HG03095 (cell line): ENCODE results near the gene SCAPER.
"Not testable (repeated sequence)": the region's sequence is repeated elsewhere in the genome, so short reads cannot be mapped to it uniquely, and the experiment has no call there.

ENCODE experiments used
- ATAC-seq: cut with Tn5 transposase; IDR thresholded peaks from one replicate; pipeline ENCODE4 v1.9.1; 2021; ENCODE audit warnings: moderate library complexity; ENCODE audit not compliant: unreplicated experiment

Gene SCAPER

DNA sequence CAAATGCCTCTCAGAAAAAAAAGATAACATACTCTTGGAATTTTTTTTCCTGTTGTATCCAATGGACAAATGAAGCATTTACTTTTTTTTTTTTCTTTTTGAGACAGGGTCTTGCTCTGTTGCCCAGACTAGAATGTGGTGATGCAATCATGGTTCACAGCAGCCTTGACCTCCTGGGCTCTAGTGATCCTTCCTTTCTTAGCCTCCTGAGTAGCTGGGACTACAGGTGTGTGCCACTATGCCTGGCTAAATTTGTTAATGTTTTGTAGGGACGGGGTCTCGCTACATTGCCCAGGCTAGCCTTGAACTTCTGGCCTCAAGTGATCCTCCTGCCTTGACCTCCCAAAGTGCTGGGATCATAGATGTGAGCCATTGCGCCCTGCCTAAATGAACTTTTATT lies 401.3 kb downstream of the SCAPER start:
- no peak for ATAC-seq

DNA sequence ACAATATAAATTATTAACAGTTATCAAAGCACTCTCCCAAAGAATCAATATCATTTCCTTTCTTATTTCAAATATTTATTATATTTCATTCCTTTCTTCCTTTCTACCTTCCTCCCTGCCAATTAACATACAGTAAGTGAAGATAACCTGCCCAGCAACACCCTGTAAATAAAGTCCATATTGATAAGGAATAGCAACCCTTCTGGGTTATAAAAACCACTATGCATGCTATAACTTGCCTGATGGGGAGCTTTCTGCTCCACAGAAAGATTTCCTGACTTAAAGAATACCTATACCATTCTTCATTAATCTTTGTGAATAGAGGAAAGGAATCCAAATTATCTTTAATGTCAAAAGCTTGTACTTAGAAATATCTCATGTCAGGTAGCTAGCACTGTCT lies 402.0 kb downstream of the SCAPER start:
- ATAC-seq = no peak

DNA sequence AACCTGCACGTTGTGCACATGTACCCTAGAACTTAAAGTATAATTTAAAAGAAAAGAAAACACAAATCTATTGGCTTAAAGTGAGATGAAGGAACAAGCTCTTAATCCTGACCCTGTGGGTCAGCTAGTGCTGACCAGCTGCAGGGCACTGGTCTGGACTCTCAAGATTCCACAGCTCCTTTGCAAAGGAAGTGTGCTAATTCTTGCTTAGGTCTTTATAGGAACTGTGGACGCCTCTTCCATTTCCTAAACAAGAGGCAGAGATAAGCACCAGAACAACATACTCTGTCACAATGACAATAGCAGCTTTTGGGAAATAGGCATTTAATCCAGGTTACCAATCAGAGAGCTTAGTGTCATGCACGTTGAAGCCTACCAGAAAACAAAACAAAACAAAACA lies 402.5 kb downstream of the SCAPER start:
- ATAC-seq = no peak

GRCh38 chr15:76502185-76502584 lies 403.0 kb downstream of the SCAPER start:
- ATAC-seq = not testable (repeated sequence)

GRCh38 chr15:76501726-76502125 lies 403.4 kb downstream of the SCAPER start:
- ATAC-seq = no peak

DNA sequence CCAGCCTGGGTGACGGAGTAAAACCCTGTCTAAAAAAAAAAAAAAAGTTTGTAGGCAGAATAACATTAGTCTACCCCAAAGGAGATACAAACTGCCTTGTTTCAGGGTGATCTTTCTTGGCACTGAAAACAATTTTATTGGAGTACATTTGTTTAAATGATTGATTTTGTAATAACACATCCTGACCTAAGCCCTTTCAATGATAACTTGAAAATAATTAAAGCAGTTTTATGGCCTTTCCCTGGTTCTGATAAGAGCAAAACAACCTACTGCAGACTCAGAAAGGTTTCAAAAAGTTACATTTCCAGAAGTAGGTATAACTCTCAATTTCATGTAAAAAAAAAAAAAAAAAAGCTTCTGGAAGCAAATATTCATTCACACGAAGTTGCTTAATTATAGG lies 404.1 kb downstream of the SCAPER start:
- no peak for ATAC-seq

GRCh38 chr15:76495487-76495886 lies 409.7 kb downstream of the SCAPER start:
- no peak for ATAC-seq

DNA sequence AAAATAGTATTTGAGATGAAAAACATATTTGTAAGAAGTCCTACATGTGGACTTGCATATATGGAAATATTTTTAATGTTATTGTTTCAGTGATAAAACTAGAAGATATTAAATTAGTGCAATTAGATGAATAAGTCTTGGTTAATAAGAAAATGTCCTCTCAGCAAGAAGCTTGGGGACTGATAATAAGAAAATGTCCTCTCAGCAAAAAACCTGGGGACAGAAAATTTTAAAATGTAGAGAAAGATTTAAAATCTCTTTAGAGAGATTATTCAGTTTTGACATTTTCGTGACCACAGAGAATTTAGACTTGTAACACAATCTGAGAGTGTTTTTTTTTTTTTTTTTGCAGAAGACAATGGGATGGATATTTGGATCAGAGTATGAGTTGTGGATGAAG lies 412.6 kb downstream of the SCAPER start:
- ATAC-seq = no peak

GRCh38 chr15:76483752-76484151 lies 421.4 kb downstream of the SCAPER start:
- no peak for ATAC-seq

DNA sequence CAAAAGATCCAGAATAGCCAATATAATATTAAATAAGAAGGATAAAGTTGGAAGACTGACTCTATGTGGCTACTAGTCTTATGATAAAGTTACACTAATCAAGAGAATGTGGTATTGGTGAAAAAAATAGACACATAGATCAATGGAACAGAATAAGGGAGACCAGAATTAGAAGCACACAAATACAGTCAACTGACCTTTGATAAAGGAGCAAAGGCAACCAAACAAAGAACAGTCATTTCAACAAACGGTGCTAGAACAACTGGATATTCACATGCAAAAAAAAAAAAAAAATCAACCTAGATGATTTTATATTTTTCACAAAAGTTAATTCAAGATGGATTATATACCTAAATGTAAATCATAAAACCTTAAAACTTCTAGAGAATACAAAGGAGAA lies 422.1 kb downstream of the SCAPER start:
- no peak for ATAC-seq

DNA sequence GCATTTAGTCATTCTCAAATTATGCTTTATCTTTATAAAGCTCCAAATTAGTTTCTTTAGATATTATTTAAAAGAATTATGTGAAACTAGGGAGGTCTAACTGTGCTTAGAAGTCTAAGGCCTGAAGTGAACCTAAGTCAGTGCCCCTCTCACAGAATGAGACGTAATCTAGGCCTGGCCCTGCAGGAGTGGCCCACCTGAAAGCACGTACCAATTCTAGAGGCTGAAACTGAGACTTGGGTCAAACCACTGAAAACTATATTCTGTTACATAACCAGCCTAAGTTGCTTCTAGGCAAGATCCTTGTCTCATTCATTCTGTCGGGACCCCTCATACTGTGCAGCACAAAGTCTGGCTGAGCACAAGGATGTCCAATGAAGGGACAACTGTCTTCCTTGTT lies 424.9 kb downstream of the SCAPER start:
- ATAC-seq = no peak

DNA sequence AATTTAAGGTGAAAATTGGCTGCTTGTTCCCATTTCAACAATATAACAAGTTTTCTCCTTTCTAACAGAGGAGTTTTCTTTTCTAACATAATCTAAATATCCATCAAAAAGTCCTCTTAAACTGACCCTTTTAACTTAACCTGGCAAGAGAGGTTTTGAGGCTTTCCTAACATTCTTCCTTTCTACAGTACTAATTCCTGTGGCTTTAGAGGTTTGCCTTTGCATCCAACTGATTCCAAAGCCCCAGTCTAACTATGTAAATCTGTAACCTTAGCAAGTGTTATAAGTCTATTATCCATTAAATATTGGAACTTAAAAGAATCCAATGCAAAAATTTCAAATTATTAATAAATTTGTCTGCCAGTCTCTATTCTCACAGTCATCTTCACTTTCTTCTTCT lies 434.4 kb downstream of the SCAPER start:
- no peak for ATAC-seq

DNA sequence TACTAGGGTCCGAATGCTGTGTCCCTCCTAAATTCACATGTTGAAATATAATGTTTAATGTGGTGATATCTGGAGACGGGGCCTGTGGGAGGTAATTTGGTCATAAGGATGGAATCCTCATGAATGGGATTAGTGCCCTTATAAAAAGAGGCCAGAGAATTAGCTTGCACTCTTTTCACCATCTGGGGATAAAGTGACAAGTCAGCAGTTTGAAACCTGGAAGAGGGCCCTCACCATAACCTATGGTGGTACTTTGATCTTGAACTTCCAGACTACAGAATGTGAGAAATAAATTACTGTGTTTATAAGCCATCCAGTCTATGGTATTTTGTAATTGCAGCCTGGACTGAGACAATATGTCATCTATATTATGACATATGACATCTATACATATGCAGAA lies 436.4 kb downstream of the SCAPER start:
- ATAC-seq = no peak

- no peak for ATAC-seq
Measured at GRCh38 chr15:76467136-76467535, 438.0 kb downstream of the SCAPER start.

DNA sequence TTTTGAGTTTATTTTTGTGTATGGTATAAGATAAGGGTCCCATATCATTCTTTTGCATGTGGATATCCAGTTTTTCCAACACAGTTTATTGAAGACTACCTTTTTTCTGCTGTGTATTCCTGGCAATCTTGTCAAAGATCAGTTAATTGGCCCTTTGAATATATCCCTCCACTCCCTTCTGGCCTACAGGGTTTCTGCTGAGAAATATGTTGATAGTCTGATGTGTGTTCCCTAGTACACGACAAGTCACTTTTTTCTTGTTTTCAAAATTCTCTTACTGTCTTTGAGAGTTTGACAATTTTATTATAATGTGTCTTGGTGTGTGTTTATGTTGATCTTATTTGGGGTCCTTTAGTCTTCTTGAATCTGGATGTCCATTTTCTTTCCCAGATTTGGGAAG lies 439.4 kb downstream of the SCAPER start:
- no peak for ATAC-seq

DNA sequence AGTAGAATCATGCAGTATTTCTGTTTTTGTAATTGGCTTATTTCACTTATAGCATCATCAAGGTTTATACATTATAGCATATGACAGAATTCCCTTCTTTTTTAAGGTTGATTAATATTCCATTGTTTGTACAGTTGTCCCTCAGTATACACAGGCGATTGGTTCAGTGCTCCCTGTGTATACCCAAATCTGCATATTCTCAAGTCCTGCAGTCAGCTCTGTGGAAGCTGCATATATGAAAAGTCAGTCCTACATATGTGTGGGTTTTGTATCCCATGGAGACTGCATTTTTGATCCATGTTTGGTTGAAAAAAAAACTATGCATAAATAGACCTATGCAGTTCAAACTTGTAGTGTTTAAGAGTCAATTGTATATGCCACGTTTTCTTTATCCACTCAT lies 440.9 kb downstream of the SCAPER start:
- no peak for ATAC-seq

GRCh38 chr15:76460871-76461270 lies 444.3 kb downstream of the SCAPER start:
- ATAC-seq = no peak

GRCh38 chr15:76460347-76460746 lies 444.8 kb downstream of the SCAPER start:
- no peak for ATAC-seq

GRCh38 chr15:76451540-76451939 lies 453.6 kb downstream of the SCAPER start:
- no peak for ATAC-seq

GRCh38 chr15:76449455-76449854 lies 455.7 kb downstream of the SCAPER start:
- no peak for ATAC-seq

DNA sequence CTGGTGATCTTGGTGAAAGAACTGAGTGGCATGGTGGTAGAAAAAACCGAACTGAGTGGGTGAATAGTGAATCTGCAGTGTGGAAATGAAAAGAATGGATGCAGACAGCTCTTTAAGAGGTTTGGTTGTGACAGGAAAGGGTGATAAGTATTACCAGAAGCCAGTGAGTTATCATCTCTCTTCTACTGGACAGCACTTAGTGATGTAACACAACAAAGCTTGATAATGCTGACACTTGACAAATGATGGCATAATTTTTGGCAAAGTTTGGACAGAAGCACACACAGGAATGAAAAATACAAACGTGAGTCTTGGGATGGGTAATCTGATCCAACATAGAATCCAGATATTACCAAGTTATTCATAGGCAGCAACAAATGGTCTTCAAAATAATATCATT lies 456.4 kb downstream of the SCAPER start:
- ATAC-seq = no peak

DNA sequence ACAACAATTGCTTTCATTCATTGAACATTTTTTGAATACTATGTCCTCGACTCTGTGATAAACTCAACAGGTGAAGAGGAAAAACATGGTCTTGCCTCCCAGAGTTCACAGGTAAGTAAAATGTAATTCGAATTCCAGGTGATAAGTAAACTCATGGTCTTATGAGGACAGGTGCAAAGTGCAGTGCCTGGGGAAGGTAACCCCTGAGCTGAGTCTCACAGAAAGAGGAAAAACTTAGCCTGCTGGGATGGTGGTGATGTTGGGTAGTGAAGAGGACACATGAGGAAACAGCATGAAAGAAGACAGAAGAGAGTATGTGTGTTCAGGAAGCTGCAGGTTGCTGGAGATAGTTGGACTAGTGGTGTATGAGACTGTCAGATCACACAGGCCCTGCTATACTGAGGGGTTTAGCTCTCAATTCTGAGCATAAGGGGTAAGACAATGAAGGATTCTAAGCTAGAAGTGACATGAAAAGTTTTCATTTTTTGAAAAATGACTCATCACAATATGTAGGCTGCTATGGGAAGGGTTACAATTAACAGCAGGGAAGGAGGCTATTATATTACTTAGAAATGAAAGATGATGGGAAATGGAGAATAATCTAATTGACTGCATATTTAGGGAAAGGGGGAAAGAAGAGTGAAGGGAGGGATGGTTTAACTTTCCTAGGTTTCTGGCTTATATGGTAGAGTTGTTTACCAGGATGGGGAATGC lies 457.3 kb downstream of the SCAPER start:
- no peak for ATAC-seq

DNA sequence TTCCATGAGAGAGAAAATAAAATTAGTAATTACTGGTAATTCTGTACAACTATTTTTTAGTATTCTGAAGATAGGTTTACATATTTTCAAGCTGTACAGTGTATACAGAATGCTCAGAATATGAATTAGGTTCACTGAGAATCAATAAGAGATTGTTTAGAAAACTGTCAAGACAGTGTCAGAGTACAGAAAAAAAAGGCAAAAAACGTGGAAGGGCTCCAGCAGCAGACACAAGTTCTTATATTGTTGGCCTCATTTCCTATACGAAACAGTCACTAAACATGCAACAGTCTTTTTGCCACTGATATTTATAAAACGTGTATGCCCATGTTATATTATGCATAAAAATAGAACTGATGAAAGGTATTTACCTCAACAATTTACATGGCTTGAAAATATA lies 464.7 kb downstream of the SCAPER start:
- no peak for ATAC-seq
